ENCODE results near the gene YJEFN3.

YJEFN3 gene

DNA sequence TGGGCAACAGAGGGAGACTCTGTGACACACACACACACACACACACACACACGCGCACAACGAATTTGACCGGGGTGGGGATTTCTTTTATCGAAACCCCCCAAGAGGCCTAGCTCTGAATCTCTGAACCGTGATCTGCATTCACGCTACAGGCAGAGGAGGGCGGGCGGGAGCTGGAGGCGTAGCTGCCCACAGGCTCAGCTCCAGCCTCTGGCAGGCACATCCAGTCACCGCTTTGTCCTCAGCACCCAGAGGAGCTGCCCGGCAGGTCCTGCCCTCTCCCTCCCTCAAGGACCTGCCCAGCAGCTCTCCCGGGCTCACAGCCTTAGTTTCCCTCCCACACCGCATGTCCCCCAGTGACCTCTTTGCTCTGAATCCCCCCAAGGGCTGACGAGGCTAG, 29.3 kb downstream of the YJEFN3 start:
- no peak for DNase-seq

DNA sequence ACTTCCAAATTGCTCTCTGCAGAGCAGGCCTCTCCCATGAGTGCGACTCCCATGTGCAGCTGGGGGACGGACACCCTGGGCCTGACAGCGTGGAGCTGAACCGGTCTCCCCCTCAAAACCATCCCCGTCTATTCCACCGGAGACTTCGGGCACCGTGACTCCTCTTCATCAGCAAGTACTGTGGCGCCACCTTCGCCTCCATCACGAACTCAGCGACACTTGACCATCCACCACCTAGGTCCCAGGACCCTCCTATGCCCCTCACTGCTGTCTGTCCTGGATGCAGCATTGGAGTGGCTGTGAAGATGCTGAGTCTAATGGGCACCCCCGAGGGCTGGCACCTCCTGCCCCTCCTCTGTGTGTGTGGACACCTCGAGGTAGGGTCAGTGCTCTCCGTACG, 29.9 kb downstream of the YJEFN3 start:
- no peak for DNase-seq

DNA sequence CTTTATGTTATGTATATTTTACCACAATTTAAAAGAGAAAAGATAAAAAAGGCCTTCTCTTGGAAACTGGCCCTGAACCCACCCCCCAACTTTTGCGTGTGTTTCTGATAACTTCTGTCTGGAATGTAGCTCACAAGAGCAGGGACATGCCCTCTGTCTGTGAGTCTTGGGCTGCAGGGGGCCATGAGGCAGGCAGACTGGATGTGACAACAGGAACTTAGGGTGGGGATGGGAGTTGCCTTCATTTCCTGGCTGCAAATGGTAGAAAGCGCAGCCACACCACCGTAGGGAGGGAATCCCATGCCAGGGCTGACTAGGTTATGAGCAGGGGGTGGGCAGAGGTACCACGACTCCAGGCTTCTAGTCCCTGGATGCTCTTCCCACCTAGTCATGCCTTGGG, 31.2 kb downstream of the YJEFN3 start:
- DNase-seq = peak in 2 of 6 experiments; percentile 31 to 41

DNA sequence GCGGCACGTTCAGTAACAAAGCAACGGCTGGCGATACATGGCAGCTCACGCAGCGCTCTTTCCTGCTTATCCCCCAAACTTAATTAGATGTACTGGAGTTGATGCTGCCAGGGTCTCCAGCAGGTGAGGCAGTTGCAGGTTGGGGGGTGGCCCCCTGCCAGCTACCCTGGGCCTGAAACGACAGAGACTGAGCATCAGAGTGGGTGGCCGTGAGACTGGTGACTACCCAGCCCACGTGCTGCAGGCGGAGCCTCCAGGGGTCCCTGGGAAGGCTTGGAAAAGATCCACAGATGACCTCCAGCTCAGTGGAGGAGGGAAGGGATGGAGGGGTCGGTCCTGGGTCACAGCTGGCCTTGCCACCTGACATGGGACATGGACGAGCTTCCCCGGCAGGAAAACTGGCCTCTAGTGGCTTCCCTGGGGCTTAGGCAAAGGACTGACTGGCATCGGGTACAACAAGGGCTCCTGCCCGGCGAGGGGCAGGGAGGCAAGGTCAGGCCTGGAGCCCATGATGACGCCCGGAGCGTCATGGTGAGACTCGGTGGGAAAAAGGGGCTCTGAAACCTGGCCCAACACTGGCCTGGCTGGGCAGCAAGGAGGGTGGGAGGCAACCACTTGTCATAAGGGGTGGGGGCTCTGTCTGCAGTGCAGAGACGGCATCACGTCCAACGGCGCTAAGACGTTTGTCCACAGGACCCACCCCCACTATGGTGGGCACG, 33.4 kb downstream of the YJEFN3 start:
- no peak for DNase-seq

DNA sequence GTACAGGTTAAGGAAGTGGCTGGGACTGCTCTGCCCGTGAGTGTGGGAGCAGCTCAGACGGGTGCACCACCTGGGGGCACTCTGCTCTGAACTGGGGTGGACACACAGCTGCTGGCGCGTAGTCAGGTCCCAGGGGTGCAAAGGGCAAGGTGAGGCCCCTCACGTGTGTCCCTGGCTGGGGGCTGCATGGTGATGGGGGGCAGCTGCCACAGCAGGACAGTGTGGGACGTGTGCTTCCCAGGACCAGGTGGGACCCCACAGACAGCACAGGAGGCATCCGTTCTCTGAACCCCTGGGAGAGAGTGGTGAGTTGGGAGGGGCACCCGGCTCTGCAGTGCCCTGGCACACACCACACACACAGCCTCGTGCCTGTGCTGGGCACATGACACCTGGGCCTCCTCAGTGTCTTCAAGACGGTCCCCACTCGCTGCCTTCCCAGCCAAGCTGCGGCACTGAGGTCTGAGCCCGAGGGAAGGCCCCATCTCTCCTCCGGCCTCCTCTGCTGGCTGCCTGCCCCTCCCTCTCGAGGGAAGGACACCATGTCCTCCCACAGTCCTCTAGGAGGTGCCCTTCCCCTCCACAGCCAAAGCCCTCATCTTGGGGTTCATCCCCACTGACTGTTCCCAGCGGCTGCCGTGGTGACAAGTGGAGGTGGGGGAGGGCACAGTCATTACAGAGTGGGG, 34.1 kb downstream of the YJEFN3 start:
- peak in 5 of 6 experiments; percentile 13 to 53 (median 33) for DNase-seq

DNA sequence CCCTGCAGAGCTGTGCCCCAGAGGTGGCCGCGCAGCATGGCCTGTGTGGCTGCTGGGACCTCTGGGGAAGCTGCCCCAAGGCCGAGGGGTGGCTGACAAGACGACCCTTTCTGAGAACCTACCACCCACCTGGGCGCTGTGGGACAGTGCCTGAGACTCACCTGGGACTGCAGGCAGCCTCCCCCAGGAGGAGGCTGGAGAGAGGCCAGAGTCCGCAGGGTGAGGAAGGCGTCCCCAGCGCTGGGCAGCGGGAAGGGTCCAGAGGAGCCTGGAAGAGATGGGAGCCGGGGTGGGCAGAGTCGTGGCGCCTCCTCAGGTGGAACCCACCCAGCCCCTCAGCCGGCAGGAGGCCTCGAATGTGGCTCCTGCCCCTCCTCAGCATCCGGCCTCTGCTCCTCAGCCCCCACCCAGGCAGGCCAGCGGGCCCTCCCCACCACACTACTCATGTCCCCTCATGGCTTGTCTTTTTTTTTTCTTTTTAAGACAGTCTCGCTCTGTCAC, 34.7 kb downstream of the YJEFN3 start:
- no peak for DNase-seq

DNA sequence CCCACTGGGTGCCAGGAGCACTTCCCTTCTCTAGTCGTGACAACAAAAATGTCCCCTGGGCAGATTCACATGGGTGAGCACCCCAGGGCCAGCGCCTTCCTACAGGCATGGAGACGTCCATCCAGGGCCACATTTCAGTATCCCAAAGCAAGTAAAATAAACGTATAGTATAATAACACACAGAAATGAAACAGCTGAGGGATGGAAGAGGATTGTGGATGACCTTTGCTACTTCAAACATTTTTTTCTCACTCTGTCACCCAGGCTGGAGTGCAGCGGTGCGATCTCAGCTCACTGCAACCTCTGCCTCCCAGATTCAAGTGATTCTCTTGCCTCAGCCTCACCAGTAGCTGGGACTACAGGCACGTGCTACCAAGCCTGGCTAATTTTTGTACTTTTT, 37.6 kb downstream of the YJEFN3 start:
- DNase-seq = no peak

DNA sequence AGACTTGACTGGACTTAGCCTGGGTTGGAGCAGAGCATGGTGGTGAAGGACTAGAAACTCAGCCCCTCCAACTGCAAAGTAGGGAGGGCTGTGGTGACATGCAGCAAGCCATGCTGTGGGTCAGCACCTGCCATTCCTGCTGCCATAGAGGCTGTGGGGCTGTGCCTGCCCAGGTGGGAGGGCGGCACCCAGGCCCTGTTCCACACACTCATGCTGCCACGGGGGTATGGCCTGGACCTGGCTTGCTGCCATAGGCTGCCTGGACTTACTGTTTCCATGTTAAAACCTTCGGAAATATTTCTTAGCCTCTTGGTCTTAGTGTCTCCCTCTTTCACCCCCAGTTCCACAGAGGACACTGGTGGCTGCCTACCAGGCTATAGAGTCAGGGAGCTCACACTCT, 38.7 kb downstream of the YJEFN3 start:
- DNase-seq = no peak

DNA sequence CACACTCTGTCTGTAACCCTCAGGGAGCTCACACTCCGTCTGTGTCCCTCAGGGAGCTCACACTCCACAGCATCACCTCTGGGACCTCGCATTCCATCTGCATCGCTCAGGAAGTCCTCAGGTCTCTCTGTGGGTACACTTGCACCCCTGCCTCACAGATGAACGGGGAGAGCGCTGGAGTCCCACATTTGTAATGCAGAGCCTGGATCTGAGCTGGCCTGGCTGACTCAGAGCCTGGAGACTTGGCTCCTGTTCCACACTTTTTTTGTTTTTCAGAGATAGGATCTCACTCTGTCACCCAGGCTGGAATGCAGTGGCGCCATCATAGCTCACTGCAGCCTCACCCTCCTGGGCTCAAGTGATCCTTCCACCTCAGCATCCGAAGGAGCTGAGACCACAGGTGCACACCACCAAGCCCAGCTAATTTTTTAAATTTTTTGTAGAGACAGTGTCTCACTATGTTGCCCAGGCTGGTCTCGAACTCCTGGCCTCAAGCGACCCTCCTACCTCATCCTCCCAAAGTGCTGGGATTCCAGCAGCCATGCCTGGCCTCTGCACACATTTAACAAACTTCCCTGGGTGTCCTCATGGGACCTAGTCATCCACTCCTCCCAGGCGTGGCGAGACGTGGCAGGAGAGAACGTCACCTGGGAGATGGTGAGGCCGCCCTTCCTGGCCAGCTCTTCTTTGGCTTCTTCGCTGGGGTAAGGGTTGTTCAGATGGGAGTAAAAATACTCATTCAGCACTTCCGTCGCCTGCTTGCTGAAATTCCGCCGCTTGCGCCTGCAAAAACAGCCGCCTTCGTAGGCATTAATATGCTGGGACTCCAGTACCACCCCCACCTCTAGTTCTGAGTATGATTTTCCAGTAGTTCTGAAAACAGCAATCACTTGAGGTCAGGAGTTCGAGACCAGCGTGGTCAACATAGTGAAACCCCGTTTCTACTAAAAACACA, 40.4 kb downstream of the YJEFN3 start:
- DNase-seq = no peak

DNA sequence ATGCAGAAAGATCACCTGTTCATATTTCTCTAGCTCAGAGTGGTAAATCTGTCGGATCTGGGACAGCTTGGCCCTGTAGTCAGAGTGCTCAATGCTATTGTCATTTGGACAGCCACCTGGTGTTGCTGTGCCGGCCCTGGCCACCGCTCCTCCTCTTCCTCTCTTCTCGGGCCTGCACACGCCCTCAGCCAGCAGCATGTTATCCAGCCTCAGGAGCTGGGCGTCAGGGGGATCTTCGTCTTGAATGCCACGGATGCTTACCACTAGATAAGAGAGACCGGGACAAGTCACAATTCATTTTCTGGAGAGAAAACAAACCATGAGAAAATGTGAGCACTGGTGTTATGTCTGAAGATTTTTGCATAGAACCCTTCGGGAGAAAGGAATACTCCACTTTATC, 41.9 kb downstream of the YJEFN3 start:
- no peak for DNase-seq

DNA sequence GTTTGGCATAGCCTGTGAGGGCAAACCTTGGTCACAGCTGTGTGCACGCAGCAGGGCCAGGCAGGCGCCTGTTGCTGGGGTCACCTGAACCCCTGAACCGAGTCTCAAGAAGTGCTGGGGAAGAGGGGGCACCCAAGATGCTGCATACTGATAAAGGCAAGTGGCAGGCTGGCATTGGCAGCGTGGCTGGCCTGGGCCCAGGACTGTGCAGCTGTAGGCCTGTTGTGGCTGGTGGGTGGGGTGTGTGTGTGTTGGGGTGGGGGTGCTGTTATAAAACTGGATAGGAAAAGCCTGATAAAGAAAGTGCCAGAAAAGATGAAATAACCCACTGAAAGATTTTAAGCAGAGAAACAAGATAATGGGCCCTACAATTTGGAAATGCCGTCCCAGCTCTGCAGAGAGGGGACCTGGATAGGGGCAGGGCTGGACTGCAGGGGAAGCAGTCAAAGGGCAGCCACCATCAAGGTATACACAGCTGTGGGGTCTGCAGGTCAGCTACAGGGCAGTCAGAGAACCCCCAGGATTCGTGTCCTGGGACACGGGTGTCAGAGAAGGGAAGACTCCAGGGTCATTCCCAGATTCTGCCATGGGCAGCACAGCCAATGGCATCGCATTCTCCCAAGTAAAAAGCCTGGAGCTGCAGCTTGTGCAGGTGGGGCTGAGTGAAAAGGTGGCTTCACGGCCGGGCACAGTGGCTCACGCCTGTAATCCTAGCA, 42.5 kb downstream of the YJEFN3 start:
- no peak for DNase-seq

DNA sequence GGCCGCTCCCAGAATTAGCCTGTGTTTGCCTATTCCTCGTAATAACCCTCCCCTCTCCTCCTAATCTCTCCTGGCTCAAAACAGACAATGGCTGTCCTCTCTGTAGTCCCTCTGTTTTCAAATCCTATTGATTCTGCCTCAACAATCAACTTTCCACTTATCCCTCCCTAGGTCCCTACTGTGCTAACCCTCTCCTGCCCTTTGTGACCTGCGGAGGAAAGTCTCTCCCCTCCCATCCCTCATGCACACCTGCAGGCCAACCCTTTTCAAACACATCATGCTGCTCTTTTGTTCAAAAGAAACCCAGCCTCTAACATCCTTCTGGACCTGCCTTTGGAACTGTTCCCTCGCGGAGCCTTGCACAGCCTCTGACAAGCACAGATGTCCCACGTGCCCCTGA, 46.7 kb downstream of the YJEFN3 start:
- DNase-seq = no peak

DNA sequence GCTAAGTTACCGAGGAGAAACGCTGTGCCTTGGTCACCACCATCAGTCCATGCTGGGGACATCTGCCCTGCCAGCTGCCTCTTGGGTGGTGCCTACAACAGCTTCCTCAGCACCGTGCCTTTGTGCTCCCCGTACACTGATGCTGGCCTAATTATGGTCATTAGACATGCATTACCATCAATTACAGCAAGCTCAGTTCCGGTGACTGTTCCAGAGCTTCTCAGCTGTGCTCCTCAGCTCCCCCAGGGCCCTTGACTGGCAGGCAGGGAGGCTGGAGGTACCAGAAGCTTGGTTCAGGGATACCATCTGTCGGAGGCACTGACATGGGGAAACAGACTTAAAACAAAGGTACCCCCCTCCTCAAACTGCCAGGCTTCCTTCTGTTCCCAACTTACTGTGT, 49.5 kb downstream of the YJEFN3 start:
- no peak for DNase-seq

DNA sequence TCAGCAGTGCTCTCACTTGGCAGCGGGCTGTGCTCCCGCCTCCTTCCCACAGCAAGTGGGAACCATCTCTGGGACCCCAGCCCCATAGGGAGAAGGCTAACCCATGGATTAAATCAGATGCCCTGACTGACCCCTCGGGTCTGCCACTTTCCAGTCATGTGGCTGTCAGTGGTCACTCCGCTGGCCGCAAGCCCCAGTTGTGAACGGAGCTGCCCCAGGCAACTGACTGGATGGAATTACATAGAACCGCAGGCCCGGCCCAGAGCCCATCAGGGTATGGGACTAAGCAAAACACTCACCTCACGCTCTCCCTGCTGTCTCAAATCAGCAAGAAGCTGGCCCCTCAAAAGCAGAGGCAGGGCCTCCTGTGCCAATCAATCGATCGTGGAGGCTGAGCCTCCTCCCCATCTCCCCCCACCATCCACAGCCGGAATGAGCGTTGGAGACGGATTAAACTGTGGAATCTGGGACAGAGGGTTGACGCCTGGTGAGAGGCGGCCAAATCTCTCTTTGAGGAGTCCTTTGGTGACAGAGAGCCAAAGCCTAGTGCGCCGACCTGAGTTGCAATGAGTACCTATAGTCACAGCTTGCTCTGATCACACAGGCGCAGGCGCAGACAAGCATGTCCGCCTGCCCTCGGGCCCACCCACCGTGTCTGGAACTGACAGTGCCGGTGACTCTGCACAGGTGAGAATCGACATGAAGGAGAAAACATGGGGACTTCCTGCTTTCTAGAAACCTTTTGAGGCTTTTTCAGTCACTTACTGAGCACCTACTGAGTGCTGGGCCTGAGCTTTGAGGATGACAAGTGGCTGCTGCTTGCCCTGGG, 51.0 kb downstream of the YJEFN3 start:
- no peak for DNase-seq

DNA sequence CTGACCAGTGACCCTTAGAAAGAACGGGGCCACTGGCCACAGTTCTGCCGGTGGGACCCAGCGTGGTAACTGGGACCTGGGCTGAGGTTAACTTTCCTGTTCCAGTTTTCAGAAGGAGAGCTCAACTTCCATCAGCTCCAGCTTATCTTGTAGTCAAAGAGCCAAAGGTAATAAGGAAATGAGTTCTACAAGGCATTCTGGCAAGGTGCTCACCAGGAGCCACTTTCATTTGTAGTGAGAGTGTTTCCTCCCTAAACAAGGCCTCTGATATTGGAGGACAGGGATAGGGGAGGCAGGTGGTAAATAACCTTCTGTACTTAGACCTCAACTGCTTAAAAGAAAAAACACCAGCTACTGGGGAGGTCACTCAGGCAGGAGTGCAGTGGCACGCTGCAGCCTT, 51.7 kb downstream of the YJEFN3 start:
- DNase-seq = no peak

DNA sequence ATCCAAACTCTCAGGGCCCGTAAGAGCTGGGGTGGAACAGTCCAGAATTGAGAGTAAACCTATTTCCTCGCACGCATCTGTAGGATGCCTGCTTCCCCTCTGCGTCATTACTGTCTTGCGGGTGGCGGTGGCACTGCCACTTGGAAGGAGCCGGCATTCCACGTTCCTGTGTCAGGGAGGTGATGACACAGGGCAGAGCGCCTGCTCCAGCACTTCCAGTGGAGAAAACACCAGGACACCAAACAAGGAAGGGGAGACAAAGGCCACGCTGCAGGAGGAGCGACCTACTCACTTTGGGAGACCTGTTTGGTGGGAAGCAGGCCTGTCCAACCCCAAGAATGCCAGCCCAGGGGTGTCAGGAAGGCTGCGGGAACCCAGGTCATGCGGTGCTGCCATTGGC, 52.7 kb downstream of the YJEFN3 start:
- DNase-seq = no peak

DNA sequence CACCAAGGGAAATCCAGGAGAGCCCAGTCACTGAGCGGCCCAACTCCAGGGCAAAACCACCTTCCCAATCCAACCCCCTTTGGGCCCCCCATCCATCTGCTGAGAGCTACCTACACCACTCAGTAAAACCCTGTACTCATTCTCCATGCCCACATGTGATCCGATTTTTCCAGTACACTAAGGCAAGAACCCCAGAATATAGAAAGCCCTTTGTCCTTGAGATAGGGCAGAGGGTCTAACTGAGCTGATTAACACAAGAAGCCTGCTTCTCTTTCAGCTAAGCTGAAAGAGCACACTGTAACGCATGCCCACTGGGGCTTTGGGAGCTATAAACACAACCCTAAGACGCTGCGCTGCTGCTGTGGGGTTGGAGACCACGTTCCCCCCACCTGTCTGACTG, 53.8 kb downstream of the YJEFN3 start:
- no peak for DNase-seq

DNA sequence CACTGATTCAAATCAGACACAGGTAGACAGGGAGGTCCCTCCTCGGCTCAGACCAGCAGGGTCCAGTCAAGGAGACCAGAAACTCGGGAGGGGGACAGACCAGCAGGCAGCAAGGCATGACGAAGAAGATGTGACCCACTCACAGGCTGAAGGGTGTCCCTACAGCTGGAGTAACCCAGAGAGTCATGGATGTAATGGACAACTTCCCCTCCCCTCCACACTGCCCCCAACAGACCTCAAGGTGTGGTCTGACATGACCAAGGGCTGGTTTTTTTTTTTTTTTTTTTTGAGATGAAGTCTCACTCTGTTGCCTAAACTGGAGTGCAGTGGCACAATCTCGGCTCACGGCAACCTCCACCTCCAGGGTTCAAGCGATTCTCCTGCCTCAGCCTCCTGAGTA, 55.6 kb downstream of the YJEFN3 start:
- no peak for DNase-seq

Data from stimulated activated naive CD4-positive, alpha-beta T cell (primary cell).